Pancreas (tissue), 10 donors: ENCODE results near the gene PCCA. TPM values are rescaled to one million over a fixed set of nuclear protein-coding genes. Genes with fewer than 3 reads are reported as not detected.

Experiments used
- ATAC-seq, 4 donors: fragments of 200-7000 bp; cut with Tn5 transposase; one replicate each; pipeline versions ENCODE4 v1.8.0 to v1.9.1; 2020; ENCODE audit warnings: mild to moderate bottlenecking in 4 of 4, moderate library complexity in 4 of 4
- DNase-seq, 6 donors: peaks; one replicate each; pipeline ENCODE4 v3.0.0-alpha.2; 2020
- FAIRE-seq: peaks from 2 replicates; lab custom pipeline; 2012; peaks lifted over from hg19 to GRCh38; lab: Jason Lieb, UNC
- H3K27ac ChIP-seq, 4 donors: fragments of 200-600 bp; sonication (generic); 1 replicate in 3 of 4; 2 replicates in 1 of 4; pipeline versions ENCODE4 v1.5.0 to v1.8.0; 2020
- H3K27me3 ChIP-seq, 4 donors: fragments of 200-600 bp; one replicate each; pipeline ENCODE4 v1.8.0; 2021
- H3K36me3 ChIP-seq, 3 donors: fragments of 200-600 bp; sonication (generic) in 1 of 3; one replicate each; pipeline versions ENCODE4 v1.5.0 to v1.8.0; 2020 to 2021
- H3K4me1 ChIP-seq, 3 donors: fragments of 200-600 bp; one replicate each; pipeline ENCODE4 v1.8.0; 2021
- H3K4me3 ChIP-seq, 4 donors: fragments of 200-600 bp; sonication (generic) in 2 of 4; one replicate each; pipeline versions ENCODE4 v1.5.0 to v1.8.0; 2020 to 2021
- H3K9me3 ChIP-seq, 4 donors: fragments of 200-600 bp; one replicate each; pipeline ENCODE4 v1.8.0; 2021
- WGBS, 2 donors: extraction: QIAGEN DNeasy Blood & Tissue Kit; methylation state at CpG; one replicate each; pipeline ENCODE4 v1.1.7; 2013; 5-methylcytosine and 5-hydroxymethylcytosine counted together
- intact Hi-C, 3 donors: fragments of 100-400 bp; cut with DNase I; formaldehyde crosslinking; loops; one replicate each; pipeline versions ENCODE4 v1.11.1 to v1.14.2; 2022
- polyA plus RNA-seq, 2 donors: library from polyadenylated mRNA; stranded (reverse); fragments of 200-250 nt; gene quantifications; one replicate each; pipeline ENCODE4 v1.2.3, GENCODE V29; 2013
- total RNA-seq, 6 donors: library from RNA; stranded (reverse); fragmentation: NEBNext Ultra II Directional in 4 of 6; extraction: Animal tissue kit (Norgen Biotek cat#: 25700) in 4 of 6; gene quantifications; one replicate each; pipeline versions ENCODE4 v1.2.1 to v1.2.4, GENCODE V29; 2021 to 2023
- TF ChIP-seq, protein P1 (sequence below), 4 donors: fragments of 200-600 bp; sonication (generic) in 3 of 4; IDR thresholded peaks; one replicate each; pipeline versions ENCODE4 v1.5.0 to v1.8.0; 2021; ENCODE audit warnings: antibody characterized with exemption in 4 of 4
- donor health status: healthy with polysubstance abuse.
- donor health status: DM: no; HTN: no; CAD: no; lungs with moderate emphysema.
- donor health status: DM: no; HTN: no; CAD: no.
- donor health status: control.
- donor health status: control.
- donor health status: Bipolar disorder and iron deficiency.
- donor health status: DM: yes; HTN: yes; CAD: no.
- donor health status: DM: no; HTN: no; CAD: no.
- donor health status: DM: no; HTN: no; CAD: no.
- donor health status: DM: yes; HTN: yes; CAD: no.

PCCA gene
- total and polyA plus RNA-seq, 8 donors = 14.2 to 32.1 (median 24.1) TPM

GRCh38 chr13:100434010-100434763 is 345.3 kb downstream of the PCCA start:
- intact Hi-C loops = no loop called here
- H3K9me3 ChIP-seq = no peaks in the 10 kb centered on the region
- no peaks in the 10 kb centered on the region for H3K4me1 ChIP-seq
- FAIRE-seq (no peak), ATAC-seq (no peak), DNase-seq (no peak)
- WGBS, 2 donors = 90% methylated on average over 5 of the region's 5 CpGs
- TF ChIP-seq, protein P1, sequence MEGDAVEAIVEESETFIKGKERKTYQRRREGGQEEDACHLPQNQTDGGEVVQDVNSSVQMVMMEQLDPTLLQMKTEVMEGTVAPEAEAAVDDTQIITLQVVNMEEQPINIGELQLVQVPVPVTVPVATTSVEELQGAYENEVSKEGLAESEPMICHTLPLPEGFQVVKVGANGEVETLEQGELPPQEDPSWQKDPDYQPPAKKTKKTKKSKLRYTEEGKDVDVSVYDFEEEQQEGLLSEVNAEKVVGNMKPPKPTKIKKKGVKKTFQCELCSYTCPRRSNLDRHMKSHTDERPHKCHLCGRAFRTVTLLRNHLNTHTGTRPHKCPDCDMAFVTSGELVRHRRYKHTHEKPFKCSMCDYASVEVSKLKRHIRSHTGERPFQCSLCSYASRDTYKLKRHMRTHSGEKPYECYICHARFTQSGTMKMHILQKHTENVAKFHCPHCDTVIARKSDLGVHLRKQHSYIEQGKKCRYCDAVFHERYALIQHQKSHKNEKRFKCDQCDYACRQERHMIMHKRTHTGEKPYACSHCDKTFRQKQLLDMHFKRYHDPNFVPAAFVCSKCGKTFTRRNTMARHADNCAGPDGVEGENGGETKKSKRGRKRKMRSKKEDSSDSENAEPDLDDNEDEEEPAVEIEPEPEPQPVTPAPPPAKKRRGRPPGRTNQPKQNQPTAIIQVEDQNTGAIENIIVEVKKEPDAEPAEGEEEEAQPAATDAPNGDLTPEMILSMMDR (IDR thresholded peaks at IDR 0.05) = no peak
- no peak overlapping the region for H3K4me3 ChIP-seq
- H3K27me3 ChIP-seq = no peaks in the 10 kb centered on the region
- peaks cover 0 to 6% (median 0%) of the 10 kb centered on the region in 3 donors for H3K36me3 ChIP-seq
- H3K27ac ChIP-seq = no peak overlapping the region

DNA sequence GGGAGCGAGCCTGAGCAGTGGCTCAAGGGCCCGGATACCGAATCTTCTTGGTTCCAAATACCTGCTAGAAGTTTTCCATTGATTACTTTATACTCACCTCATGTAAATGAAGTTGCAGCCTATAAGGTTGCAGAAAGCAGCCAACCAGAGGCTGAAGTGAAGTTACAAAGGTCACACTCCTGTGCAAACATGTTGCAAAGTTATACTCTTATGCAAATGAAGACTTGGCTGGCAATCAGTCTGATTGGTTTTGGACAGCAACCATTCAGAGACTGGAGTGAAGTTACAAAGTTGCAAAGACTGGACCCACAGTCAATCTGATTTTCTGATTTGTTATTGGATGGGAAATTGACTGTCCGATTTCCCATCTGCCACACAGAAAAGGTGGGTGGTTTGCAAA is 347.2 kb downstream of the PCCA start:
- Histone ChIP-seq H3K9me3 (no peaks in the 10 kb centered on the region), H3K4me3 (no peak overlapping the region), H3K27me3 (no peaks in the 10 kb centered on the region), H3K4me1 (peaks cover 4 to 9% (median 8%) of the 10 kb centered on the region in 3 donors), H3K36me3 (no peaks in the 10 kb centered on the region), H3K27ac (no peak overlapping the region)
- WGBS, 2 donors = 60 to 76% methylated on average over 4 of the region's 4 CpGs
- ATAC-seq (peak; percentile 83 to 92 (median 88)), FAIRE-seq (no peak), DNase-seq (peak in 1 of 6 donors; percentile 31)
- intact Hi-C loops = no loop called here
- TF ChIP-seq, protein P1 (IDR thresholded peaks at IDR 0.05) = no peak

DNA sequence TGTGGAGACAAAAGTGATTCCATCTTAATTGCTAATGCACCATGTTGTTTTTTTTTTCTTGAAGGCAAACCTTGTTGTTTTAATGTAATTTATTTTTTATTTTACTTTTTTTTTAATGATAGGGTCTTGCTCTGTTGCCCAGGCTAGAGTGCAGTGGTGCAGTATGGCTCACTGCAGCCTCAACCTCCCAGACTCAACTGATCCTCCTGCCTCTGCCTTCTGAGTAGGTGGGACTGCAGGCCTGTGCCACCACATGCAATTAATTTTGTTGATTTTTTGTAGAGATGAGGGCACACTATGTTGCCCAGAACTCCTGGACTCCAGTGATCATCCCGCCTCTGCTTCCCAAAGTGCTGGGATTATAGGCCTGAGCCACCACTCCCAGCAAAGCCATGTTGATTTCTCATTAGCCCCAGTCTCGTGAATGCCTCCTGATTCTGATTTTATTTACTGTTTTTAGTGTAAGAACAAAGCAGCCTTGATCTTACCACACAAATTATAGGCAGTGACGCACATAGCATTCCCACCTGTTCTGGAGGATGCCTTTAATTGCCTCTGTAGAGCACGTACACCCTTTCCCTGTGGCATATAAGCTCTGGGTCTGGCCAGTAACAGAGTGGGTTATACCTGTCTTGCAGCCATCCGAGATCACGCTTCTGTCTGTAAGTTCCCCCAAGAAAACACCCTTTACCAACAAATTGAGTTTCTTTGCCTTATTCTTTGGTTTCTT is 349.3 kb downstream of the PCCA start:
- intact Hi-C loops = no loop called here
- H3K4me3 ChIP-seq = no peak overlapping the region
- H3K9me3 ChIP-seq = no peaks in the 10 kb centered on the region
- H3K4me1 ChIP-seq = peaks cover 10 to 17% (median 17%) of the 10 kb centered on the region in 3 donors
- WGBS, 2 donors = 96 to 100% methylated on average over 6 of the region's 6 CpGs
- H3K27me3 ChIP-seq = no peaks in the 10 kb centered on the region
- no peak for DNase-seq
- no peak overlapping the region for H3K27ac ChIP-seq
- FAIRE-seq = no peak
- TF ChIP-seq, protein P1 (IDR thresholded peaks at IDR 0.05) = no peak
- H3K36me3 ChIP-seq = no peaks in the 10 kb centered on the region
- no peak for ATAC-seq

DNA sequence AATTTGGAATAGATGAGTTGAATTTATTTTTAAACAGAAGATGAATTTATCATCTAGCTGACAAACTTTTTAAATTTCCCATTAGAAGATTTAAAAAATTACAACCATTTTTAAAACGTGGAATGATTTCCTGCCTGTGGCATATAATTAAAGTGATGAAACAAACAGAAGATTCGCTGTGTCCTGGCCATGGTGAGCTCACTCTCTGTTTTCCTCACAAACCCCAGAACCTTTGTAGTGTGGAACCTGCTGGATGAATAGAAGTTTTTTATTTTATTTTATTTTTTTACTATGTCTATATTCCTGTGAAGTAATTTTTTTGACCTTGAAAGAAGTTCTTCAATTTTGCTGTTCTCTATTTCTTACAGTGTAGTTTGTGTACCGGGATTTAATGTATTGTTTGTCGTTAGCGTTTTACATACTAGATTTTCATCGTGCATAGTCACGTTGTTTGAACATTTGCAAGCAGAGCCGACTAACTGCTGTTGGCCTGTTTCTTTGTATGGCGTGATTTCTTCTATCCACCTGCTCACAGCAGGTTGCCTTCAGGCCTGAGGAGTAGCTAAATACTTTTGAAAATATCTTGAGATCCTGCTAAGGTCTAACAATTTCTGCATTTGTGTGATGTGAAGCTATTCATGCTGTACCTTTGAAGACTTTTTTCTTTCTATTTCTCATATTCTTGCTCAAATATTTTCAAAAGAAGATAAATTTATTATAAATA is 350.5 kb downstream of the PCCA start:
- Histone ChIP-seq H3K9me3 (no peaks in the 10 kb centered on the region), H3K4me1 (peaks cover 10 to 17% (median 17%) of the 10 kb centered on the region in 3 donors), H3K36me3 (no peaks in the 10 kb centered on the region), H3K27me3 (no peaks in the 10 kb centered on the region), H3K4me3 (no peak overlapping the region), H3K27ac (no peak overlapping the region)
- FAIRE-seq = no peak
- 82 to 87% methylated on average over 9 of the region's 9 CpGs for WGBS, 2 donors
- no peak for ATAC-seq
- TF ChIP-seq, protein P1 (IDR thresholded peaks at IDR 0.05) = no peak
- no peak for DNase-seq
- intact Hi-C loops = no loop called here
